RPMI8226 (cell line): ENCODE data around the gene ZNF333.
"Not testable (repeated sequence)": the region's sequence is repeated elsewhere in the genome, so short reads cannot be mapped to it uniquely, and the experiment has no call there.

Experiments used
- DNase-seq: peaks from one replicate; pipeline ENCODE4 v3.0.0-alpha.2; 2015

Gene ZNF333

DNA sequence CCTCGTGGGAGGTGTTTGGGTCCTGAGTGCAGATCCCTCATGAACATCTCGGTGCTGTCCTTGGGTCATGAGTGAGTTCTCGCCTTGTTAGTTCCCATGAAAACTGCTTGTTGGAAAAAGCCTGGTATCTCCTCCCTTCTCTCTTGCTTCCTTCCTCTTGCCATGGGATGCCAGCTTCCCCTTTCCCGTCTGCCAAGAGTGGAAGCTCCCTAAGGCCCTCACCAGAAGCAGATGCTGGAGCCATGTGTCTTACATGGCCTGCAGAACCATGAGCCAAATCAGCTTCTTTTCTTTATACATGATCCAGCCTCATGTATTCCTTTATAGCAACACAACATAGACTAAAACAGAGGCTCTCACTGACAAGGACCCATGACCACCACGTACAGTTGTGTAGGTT, 80.3 kb downstream of the ZNF333 start:
- DNase-seq = no peak

DNA sequence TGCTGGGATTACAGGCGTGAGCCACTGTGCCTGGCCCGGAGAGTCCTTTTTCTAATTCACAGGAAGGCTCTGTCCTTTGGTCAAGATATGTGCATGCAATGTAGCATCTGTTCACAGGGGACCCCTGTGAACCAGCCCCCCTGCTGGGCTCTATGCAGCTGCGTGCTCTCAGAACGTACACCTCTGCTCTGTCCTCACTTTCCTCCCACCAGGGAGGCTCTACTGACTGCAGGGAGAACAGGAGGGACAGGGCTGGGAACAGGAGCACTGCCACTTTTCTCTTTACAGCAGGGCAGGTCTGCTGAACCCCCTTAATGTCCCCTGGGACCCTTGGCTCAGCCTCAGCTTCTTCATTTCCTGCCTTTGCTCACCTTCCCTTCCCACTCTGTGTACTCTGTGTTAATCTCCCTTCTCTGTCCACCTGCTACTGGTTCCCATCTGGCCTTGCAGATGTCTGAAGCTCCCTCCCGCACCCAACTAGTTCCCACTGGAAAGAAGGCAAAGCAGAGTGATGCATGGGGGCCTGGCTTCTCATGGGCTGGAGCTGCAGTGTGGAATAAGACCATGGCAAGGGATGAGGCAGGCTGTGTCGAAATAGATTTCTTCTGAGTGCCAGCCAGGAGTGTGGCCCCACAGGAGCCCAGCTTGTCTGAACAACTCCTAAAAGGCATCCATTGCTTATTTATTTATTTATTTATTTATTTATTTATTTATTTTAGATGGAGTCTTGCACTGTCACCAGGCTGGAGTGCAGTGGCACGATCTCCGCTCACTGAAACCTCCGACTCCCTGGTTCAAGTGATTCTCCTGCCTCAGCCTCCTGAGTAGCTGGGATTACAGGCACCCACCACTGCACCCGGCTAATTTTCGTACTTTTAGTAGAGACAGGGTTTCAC, 81.3 kb downstream of the ZNF333 start:
- DNase-seq = no peak

DNA sequence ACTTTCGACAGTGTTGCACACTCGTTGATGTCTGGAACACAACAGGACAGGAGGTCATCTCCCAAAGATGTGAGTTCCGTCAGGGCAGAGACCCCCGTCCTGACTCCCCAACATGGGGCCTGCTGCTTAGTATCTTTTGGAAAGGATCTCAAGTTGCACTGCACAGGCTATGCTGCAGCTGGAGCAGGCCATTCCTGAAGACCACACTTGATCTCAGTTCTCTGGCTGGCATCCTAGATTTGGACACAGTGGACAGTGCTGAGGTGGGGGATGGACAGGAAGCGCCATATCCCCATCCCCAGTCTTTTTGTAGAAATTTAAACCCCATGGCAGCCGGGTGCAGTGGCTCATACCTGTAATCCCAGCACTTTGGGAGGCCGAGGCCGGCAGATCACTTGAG, 82.6 kb downstream of the ZNF333 start:
- no peak for DNase-seq

DNA sequence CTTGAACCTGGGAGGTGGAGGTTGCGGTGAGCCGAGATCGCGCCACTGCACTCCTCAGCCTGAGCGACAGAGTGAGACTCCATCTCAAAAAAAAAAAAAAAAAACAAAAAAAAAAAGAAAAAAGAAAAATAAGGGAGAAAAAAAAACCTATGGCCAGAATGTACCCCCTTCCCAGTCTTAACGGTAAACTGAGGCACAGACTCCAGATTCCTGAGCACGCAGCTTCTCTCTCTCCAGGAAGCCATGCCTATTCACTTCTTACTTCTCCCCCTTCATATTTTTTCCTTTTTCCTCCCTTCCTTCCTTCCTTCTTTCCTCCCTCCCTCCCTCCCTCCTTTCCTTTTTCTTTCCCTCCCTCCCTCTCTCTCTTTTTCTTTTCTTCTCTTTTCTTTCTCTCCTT, 83.1 kb downstream of the ZNF333 start:
- DNase-seq = no peak

DNA sequence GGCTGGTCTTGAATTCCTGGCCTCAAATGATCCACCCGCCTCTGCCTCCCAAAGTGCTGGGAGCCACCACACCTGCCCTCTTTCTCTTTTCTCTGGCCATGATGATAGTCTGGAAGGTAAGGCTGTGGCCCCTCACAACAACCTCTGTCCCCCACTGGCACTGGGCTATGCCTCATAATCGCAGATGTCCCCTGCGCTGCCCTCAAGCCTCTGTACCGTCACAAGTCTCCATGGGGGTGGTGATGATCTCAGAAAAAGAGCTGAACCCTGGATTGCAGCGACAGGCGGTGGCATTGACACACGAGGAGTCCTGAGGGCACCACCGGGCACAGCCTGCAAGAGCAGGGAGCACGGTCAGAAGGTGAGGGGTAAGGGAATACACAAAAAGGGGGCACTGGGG, 83.9 kb downstream of the ZNF333 start:
- DNase-seq = not testable (repeated sequence)

DNA sequence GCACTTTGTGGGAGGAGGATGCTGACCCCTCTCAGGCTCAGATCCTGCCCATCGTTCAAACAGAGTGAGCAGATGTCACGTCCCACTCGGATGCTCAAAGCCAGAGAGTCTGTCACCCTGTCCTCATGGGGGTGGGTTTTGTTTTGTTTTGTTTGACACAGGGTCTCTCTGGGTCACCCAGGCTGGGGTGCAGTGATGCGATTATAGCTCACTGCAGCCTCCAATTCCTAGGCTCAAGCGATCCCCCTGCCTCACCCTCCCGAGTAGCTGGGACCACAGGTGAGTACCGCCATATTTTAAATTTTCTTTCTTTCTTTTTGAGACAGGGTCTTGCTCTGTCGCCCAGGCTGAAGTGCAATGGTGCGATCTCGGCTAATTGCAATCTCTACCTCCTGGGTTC, 84.5 kb downstream of the ZNF333 start:
- DNase-seq = no peak

DNA sequence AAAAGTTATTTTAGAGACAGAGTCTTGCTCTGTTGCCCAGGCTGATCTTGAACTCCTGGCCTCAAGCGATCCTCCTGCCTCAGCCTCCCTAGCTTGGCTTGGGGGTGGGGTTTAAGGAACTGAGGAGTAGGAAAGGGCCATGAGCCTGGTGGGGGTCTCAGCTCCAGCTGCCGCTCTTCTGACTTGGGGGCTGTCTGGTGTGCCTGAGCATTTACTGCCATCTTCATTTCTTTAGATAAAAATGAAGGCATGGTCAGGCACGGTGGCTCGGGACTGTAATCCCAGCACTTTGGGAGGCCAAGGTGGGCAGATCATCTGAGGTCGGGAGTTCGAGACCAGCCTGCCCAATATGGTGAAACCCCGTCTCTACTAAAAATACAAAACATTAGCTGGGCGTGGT, 85.5 kb downstream of the ZNF333 start:
- not testable (repeated sequence) for DNase-seq

DNA sequence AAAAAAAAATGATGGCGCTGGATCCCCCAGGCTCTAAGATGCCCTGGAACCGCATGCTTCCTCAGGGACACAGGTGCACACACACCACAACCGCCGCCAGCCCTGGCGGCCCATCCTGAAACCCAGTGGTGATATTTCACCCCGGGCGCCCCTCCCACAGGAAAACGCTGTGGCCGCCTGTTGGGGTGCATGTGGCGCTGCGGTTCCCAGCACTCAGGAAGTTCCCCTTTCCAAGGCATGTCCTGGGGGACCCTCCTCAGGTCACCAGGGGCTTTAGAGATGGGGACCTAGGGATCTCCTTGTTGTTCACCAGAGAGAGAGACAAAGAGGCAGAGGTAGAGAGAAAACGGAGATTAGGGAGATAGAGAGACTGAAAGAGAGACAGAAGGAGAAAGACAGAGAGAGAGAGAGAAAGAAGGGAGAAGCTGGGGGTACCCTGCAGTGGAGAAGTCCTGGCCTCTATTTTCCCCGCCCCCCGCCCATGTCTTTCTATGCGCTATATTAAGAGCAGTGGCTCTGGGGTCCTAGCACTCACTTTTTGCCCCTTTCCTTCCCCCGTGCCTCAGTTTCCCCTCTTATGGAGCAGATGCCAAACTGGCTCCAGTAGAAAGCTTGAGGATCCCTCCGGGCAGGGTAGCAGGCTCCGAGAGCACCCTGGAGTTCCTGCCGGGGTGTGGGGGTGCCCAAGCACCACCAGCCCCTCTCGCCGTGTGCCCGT, 86.2 kb downstream of the ZNF333 start:
- DNase-seq = peak; percentile 75

DNA sequence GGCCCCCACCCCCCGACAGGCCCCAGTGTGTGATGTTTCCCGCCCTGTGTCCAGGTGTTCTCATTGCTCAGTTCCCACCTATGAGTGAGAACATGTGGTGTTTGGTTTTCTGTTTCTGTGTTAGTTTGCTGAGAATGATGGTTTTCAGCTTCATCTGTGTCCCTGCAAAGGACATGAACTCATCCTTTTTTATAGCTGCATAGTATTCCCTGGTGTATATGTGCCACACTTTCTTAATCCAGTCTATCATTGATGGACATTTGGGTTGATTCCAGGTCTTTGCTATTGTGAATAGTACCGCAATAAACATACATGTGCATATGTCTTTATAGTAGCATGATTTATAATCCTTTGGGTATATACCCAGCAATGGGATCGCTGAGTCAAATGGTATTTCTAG, 87.8 kb downstream of the ZNF333 start:
- not testable (repeated sequence) for DNase-seq

DNA sequence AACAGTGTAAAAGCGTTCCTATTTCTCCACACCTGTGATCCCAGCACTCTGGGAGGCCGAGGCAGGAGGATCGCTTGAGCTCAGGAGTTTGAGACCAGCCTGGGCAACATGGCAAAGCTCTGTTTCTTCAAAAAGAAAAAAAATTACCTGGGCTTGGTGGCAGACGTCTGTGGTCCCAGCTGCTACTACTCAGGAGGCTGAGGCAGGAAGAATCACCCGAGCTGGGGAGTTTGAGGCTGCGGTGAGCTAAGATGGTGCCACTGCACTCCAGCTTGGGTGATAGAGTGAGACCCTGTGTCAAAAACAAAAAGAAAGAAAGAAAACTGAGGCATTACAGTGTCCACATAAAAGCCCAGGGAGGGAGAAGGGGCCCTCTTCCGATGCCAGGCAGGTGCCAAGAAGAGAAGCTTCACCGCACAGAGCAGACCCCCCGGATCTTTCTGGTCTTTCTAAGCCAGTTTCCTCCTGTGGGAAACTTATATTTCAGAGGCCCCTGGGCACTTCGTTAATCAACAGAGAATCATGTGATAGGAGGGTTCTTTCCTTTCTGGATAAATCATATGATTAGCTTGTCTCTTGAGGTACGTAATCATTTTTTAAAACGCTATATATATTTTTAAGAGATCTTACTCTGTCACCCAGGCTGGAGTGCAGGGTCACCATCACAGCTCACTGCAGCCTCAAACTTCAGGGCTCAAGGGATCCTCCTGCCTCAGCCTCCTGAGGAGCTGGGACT, 88.4 kb downstream of the ZNF333 start, which contains the start of gene ADGRE2:
TSS of gene ADGRE2 (minus strand) at position 451 of the 736 bp plus-strand sequence. CDS start 1,804 bp downstream, outside the sequence.
- not testable (repeated sequence) for DNase-seq

DNA sequence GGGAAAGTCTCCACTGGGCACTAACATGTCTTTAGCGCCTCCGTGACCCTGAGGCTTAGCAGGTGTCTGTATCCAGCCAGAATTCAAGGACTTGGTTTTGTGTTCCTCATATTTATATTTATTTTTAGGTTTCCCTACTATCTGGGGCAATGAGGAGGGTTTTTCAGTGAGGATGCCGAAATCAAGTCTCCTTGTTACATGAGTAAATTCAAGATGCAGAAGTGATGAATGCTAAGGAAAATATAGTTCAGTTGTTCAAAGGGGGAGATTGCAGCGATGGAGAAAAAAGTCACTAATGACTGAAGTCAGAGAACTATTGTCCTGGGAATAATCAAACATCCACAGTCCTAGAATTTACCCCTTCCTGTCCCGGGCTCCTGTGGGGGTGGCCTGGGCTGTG, 89.3 kb downstream of the ZNF333 start:
- DNase-seq = no peak

DNA sequence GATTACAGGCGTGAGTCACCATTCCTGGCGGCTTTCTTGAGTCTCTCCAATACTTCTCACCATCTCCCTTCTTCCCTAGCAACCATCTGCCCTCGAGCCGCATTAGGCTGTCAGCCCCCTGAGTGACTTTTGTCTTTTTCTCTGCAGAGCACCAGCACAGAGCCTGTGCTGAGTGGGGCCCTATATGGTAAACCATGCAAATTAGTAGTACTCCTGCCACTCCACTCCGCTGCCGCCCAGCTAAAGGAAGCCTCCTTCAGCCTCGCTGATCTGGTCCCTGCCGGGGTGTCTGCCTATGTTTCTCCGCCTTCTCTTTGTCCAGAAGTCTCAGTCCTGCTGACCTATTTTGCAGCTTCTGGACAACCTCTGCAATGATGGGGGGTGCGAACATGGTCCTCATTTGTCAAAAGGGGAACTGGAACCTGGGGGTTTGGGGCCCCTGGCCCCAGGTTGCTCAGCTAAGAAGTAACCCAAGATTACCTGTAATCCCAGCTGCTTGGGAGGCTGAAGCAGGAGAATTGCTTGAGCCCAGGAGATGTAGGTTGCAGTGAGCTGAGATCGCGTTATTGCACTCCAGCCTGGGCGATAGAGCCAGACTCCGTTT, 90.9 kb downstream of the ZNF333 start:
- DNase-seq = peak; percentile 50

DNA sequence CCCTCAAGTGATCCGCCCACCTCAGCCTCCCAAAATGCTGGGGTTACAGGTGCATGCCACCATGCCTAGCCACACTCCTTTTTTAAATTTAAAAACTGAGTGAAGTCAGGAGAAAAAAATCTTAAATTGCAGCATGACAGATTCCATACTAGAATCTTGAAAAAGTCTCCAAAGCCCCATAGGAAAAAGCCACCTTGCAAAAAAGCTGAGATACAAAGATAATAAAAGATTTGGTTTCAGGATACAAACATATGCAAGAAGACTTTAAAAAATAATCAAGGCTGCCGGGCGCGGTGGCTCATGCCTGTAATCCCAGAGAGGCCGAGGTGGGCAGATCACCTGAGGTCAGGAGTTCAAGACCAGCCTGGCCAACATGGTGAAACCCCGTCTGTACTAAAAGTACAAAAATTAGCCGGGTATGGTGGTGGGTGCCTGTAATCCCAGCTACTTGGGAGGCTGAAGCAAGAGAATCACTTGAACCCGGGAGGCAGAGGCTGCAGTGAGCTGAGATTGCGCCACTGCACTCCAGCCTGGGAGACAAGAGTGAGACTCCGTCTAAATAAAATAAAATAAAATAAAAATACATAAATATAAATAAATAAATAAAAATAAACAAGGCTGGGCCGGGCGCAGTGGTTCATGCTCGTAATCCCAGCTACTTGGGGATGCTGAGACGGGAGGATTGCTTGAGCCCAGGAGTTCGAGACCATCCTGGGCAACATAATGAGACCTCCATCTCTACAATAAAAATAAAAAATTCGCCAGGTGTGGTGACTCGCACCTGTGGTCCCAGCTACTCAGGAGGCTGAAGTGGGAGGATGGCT, 92.1 kb downstream of the ZNF333 start:
- DNase-seq = not testable (repeated sequence)

DNA sequence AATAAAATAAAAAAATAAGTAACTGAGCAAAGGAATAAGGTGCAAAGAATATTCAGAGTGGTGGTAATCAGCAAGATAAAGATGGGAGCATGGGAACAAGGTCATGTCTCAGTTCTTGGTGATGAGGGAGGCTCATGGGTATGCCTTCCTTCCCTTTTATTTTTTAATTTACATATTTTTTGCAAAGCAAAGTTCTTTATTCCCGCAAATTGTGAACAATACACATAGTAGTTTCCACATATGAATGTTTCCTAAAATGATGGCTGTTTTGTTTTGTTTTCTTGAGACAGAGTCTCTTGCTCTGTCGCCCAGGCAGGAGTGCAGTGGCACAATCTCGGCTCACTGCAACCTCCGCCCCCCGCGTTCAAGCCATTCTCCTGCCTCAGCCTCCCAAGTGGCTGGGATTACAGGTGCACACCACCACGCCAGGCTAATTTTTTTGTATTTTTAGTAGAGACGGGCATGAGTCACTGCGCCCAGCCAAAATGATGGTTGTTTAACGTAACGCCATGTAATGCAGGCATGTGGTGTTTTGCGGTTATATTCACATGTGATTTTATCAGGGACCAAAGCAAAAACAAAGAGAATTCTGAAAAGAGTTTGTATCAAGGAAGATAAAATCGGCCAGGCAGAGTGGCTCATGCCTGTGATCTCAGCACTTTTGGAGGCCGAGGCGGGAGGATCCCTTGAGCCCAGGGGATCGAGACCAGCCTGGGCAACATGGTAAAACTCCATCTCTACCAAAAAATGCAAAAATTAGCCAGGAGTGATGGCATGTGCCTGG, 93.0 kb downstream of the ZNF333 start:
- no peak for DNase-seq
